KOPT-K1 (cell line): ENCODE measurements around the gene KCTD16.

Source experiments
- H3K27ac ChIP-seq: fragments of 200-600 bp; sonication (generic); 2 replicates; pipeline ENCODE4 v1.5.1; 2016; ENCODE audit warnings: antibody characterized with exemption, mild to moderate bottlenecking, low read depth, low read length; ENCODE audit not compliant: poor library complexity, severe bottlenecking
- H3K36me3 ChIP-seq: fragments of 200-600 bp; sonication (generic); 2 replicates; pipeline ENCODE4 v1.5.1; 2017; ENCODE audit warnings: antibody characterized with exemption, mild to moderate bottlenecking, low read length, moderate library complexity; ENCODE audit not compliant: insufficient read depth
- H3K9me3 ChIP-seq: fragments of 200-600 bp; sonication (generic); 2 replicates; pipeline ENCODE4 v1.5.1; 2017; ENCODE audit warnings: antibody characterized with exemption, low read length, mild to moderate bottlenecking; ENCODE audit not compliant: insufficient read depth, poor library complexity, severe bottlenecking

The KCTD16 gene

GRCh38 chr5:144465441-144465840, 294.8 kb downstream of the KCTD16 start:
- Histone ChIP-seq H3K27ac (no peak overlapping the region), H3K9me3 (no peaks in the 10 kb centered on the region), H3K36me3 (no peaks in the 10 kb centered on the region)

GRCh38 chr5:144467792-144468191, 297.1 kb downstream of the KCTD16 start:
- H3K9me3 ChIP-seq: no peaks in the 10 kb centered on the region
- no peaks in the 10 kb centered on the region for H3K36me3 ChIP-seq
- no peak overlapping the region for H3K27ac ChIP-seq

GRCh38 chr5:144468571-144468970, 297.9 kb downstream of the KCTD16 start:
- no peaks in the 10 kb centered on the region for H3K36me3 ChIP-seq
- H3K27ac ChIP-seq: no peak overlapping the region
- H3K9me3 ChIP-seq: no peaks in the 10 kb centered on the region

DNA sequence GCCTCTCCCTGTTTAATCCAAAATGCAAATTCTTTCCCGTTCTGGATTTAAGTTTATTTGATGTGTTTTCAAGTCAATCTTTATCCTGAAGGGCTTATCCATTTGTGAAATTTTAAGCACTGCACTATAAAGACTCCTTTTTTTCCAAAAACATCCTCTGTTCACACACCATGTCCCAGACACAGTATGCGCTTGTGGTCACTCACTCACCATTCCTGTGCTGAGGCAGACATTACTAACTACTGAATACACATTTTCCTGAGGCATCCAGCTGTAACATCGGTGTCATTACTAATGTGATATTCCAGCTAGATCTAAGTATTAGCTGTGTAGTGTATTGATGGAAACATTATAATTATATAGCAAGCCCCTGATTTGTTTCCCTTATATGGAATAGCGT, 298.4 kb downstream of the KCTD16 start:
- H3K36me3 ChIP-seq: no peaks in the 10 kb centered on the region

GRCh38 chr5:144472221-144472620, 301.5 kb downstream of the KCTD16 start:
- H3K9me3 ChIP-seq: no peaks in the 10 kb centered on the region
- no peaks in the 10 kb centered on the region for H3K36me3 ChIP-seq
- no peak overlapping the region for H3K27ac ChIP-seq

More for the DNA sequence above, 298.4 kb downstream of the KCTD16 start:
- H3K27ac ChIP-seq: no peak overlapping the region
- H3K9me3 ChIP-seq: no peaks in the 10 kb centered on the region

DNA sequence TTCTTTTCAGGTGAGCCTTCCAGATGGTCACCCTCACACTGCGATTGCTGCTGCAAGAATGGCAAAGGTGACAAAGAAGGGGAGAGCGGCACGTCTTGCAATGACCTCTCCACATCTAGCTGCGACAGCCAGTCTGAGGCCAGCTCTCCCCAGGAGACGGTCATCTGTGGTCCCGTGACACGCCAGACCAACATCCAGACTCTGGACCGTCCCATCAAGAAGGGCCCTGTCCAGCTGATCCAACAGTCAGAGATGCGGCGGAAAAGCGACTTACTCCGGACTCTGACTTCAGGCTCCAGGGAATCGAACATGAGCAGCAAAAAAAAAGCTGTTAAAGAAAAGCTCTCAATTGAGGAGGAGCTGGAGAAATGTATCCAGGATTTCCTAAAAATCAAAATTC, 303.0 kb downstream of the KCTD16 start:
- H3K36me3 ChIP-seq: no peaks in the 10 kb centered on the region
- no peaks in the 10 kb centered on the region for H3K9me3 ChIP-seq
- H3K27ac ChIP-seq: no peak overlapping the region

DNA sequence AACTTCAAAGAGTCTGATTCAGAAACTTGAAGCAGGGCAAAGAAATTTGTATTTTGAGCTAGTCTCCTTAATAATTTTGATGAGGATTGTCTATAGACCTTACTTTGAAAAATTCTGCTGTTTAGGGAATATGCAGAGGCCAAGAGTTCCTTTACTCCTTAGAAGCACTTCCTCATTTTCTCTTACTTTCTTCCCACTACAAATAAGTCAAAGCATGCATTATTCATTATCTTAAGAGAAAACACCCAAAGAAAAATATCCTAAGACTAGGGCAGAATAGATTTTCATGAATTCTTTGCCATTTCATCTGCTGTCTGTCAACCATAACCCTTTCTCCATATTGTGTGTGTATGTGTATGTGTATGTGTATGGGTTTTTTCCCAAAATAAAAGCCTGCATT, 307.9 kb downstream of the KCTD16 start:
- Histone ChIP-seq H3K9me3 (no peaks in the 10 kb centered on the region), H3K27ac (no peak overlapping the region), H3K36me3 (no peaks in the 10 kb centered on the region)

- Histone ChIP-seq H3K36me3 (no peaks in the 10 kb centered on the region), H3K9me3 (no peaks in the 10 kb centered on the region), H3K27ac (no peak overlapping the region)
Observed at GRCh38 chr5:144481861-144482260, 311.2 kb downstream of the KCTD16 start.

DNA sequence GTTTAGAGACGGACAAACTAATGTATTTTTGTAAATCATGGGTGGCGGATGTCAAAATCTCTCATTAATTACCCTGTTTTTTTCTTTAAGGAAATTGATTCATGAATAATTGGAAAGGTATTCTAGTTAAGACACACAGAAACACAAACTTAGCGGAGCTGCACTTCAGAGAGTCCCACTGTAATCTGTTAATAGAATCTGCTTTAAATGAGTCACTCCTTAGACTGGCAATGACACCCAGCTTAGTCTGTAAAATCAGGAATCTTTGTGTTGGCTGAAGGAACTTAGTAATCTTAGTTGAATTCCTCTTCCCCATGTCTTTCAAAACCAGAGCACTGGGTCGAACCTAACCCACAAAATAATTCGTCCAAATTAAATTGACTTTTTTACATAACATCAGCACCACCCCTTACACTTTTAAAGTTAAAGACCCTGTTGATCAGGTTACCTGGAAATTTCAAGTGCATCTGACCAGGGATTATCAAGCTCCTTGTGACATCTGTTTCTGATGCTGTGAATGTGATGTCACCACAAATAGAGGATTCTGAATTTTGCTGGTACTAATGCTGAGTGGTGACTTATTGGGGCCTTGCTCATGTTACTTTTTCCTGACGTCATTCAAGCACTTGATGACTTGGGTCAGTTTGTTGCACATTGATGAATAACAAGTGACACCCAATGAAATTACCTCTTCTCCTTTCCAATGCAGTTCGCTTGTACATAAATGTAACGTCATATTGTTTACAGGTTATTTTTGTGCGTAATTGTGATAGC, 313.6 kb downstream of the KCTD16 start:
- Histone ChIP-seq H3K27ac (no peak overlapping the region), H3K9me3 (no peaks in the 10 kb centered on the region), H3K36me3 (no peaks in the 10 kb centered on the region)

DNA sequence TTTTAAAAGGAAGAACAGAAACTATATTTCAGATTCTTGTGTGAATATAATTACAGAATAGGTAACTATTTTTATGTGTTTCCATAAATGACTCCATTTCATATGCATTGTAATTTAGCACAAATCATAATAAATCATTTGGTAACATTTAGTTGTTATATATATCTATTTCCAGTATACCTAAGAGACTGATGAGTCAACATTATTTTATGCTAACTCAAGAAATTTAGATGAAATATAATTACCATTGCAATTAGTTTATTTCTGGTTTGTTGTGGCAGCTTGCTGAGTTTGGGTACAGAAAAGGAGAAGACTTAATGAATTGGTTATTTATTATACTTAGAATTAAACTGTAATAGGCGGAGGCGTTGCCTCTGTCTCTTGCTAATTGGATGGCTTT, 314.9 kb downstream of the KCTD16 start:
- H3K27ac ChIP-seq: no peak overlapping the region

GRCh38 chr5:144487207-144487606, 316.5 kb downstream of the KCTD16 start:
- Histone ChIP-seq H3K36me3 (no peaks in the 10 kb centered on the region), H3K27ac (no peak overlapping the region), H3K9me3 (no peaks in the 10 kb centered on the region)

More for the DNA sequence above, 314.9 kb downstream of the KCTD16 start:
- Histone ChIP-seq H3K36me3 (no peaks in the 10 kb centered on the region), H3K9me3 (no peaks in the 10 kb centered on the region)

GRCh38 chr5:144487761-144488160, 317.1 kb downstream of the KCTD16 start:
- Histone ChIP-seq H3K36me3 (no peaks in the 10 kb centered on the region), H3K9me3 (no peaks in the 10 kb centered on the region), H3K27ac (no peak overlapping the region)

- Histone ChIP-seq H3K36me3 (no peaks in the 10 kb centered on the region), H3K27ac (no peak overlapping the region), H3K9me3 (no peaks in the 10 kb centered on the region)
Observed at GRCh38 chr5:144503123-144503522, 332.4 kb downstream of the KCTD16 start.

- no peaks in the 10 kb centered on the region for H3K36me3 ChIP-seq
- H3K27ac ChIP-seq: no peak overlapping the region
- H3K9me3 ChIP-seq: no peaks in the 10 kb centered on the region
Observed at GRCh38 chr5:144504929-144505577, 334.4 kb downstream of the KCTD16 start.

DNA sequence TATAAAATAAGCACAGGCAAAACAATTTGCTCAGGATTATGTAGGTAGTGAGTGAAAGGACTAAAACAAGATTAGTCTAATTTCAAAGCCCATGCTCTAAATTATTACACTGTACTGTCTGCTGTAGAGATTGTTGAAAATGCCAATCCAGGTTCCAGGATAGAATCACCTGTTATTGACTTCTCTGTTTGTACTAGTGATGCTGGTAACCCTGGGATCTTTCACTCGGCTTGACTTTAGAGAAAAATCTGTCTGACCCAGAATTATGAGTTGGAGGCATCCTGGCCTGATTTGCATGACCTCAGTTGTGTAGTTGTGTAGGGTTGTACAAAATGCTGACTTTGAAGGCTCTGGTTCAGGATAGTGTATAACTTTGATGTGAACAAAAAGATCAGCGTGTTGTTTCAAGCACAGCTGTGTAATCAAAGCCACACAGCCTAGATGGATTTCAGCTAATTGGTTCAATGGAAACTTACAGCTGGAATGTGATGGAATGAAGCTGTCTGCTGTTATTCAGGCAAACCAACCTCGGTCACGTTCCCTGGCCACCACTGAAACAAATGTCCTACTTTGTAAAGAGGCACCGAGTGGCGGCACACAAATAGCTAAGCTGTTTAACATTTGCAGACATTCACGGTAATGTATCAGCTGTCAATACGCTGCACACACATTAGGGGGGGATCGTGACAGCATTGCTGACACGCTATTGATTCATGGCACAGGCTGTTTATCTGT, 340.3 kb downstream of the KCTD16 start:
- no peak overlapping the region for H3K27ac ChIP-seq
- H3K36me3 ChIP-seq: no peaks in the 10 kb centered on the region

More for the DNA sequence above, 340.3 kb downstream of the KCTD16 start:
- H3K9me3 ChIP-seq: no peaks in the 10 kb centered on the region
